SU-DHL-6 (cell line): ENCODE results near the gene TMCC3.

ENCODE experiments used
- EZH2phosphoT487 ChIP-seq: fragments of 200-600 bp; sonication (generic), shearing (Covaris generic); conservative IDR thresholded peaks from 2 replicates; pipeline ENCODE4 v1.6.1; 2018; ENCODE audit warnings: mild to moderate bottlenecking, antibody characterized with exemption, low read length, moderate library complexity, mixed read lengths
- TF ChIP-seq, protein P1 (sequence below): fragments of 200-600 bp; sonication (generic); IDR thresholded peaks from one replicate; pipeline ENCODE4 v1.5.1; 2017; ENCODE audit warnings: antibody characterized with exemption, mild to moderate bottlenecking, low read length, moderate library complexity; ENCODE audit not compliant: insufficient read depth, poor library complexity, severe bottlenecking

- TF ChIP-seq, protein P1, sequence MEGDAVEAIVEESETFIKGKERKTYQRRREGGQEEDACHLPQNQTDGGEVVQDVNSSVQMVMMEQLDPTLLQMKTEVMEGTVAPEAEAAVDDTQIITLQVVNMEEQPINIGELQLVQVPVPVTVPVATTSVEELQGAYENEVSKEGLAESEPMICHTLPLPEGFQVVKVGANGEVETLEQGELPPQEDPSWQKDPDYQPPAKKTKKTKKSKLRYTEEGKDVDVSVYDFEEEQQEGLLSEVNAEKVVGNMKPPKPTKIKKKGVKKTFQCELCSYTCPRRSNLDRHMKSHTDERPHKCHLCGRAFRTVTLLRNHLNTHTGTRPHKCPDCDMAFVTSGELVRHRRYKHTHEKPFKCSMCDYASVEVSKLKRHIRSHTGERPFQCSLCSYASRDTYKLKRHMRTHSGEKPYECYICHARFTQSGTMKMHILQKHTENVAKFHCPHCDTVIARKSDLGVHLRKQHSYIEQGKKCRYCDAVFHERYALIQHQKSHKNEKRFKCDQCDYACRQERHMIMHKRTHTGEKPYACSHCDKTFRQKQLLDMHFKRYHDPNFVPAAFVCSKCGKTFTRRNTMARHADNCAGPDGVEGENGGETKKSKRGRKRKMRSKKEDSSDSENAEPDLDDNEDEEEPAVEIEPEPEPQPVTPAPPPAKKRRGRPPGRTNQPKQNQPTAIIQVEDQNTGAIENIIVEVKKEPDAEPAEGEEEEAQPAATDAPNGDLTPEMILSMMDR = no peak
- no peak for TF ChIP-seq EZH2phosphoT487
These were observed 11.8 kb downstream of the TMCC3 start for GRCh38 chr12:94638521-94638920.
